PC-9 (cell line): Measurements from ENCODE around the gene FOXD1. TPM values are rescaled to one million over a fixed set of nuclear protein-coding genes. Genes with fewer than 3 reads are reported as not detected.

Source experiments
- BruUV-seq: library from RNA; stranded (reverse); fragments of 400-500 nt; replicated peaks from 2 replicates; lab custom pipeline; 2021; lab: Mats Ljungman, UMichigan
- CTCF ChIA-PET: fragments of 300-600 bp; sonication (Branson Sonifier 250); formaldehyde crosslinking; loops from one replicate; lab custom pipeline; 2022; ENCODE audit warnings: antibody characterized with exemption; lab: Charles Lee
- POLR2A ChIA-PET: fragments of 300-600 bp; sonication (Branson Sonifier 250); formaldehyde crosslinking; loops from one replicate; lab custom pipeline; 2022; ENCODE audit warnings: antibody characterized with exemption; ENCODE audit not compliant: unreplicated experiment; lab: Charles Lee
- DNase-seq, 2 experiments: peaks; one replicate each; pipeline versions ENCODE4 v3.0.0 to v3.0.0-alpha.2; 2015 to 2022; ENCODE audit warnings: mixed read lengths in 1 of 2
- H2AFZ ChIP-seq: fragments of 200-600 bp; sonication (generic); 2 replicates; pipeline ENCODE4 v1.8.1; 2017; ENCODE audit warnings: antibody characterized with exemption
- H3F3A ChIP-seq: fragments of 200-600 bp; sonication (generic); 2 replicates; pipeline ENCODE4 v1.8.1; 2017; ENCODE audit warnings: antibody characterized with exemption, mild to moderate bottlenecking, low read depth; ENCODE audit not compliant: insufficient read depth
- H3K27ac ChIP-seq: fragments of 200-600 bp; sonication (generic); 2 replicates; pipeline ENCODE4 v1.6.1; 2016; ENCODE audit warnings: mixed run types
- H3K27me3 ChIP-seq: fragments of 200-600 bp; sonication (generic); 2 replicates; pipeline ENCODE4 v1.6.1; 2016; ENCODE audit warnings: low read depth, mixed run types; ENCODE audit not compliant: insufficient read depth
- H3K36me3 ChIP-seq: fragments of 200-600 bp; sonication (generic); 2 replicates; pipeline ENCODE4 v1.6.1; 2016; ENCODE audit warnings: low read depth, mixed run types
- H3K4me1 ChIP-seq: fragments of 200-600 bp; sonication (generic); replicated peaks from 2 replicates; pipeline ENCODE4 v1.6.1; 2016; ENCODE audit warnings: mixed run types; ENCODE audit not compliant: insufficient read depth
- H3K4me2 ChIP-seq: fragments of 200-600 bp; sonication (generic); 2 replicates; pipeline ENCODE4 v1.6.1; 2017; ENCODE audit warnings: mixed run types
- H3K4me3 ChIP-seq: fragments of 200-600 bp; sonication (generic); 2 replicates; pipeline ENCODE4 v1.6.1; 2016; ENCODE audit warnings: mixed run types
- H3K79me2 ChIP-seq: fragments of 200-600 bp; sonication (generic); 2 replicates; pipeline ENCODE4 v1.6.1; 2017; ENCODE audit warnings: low read depth, mixed run types
- H3K9me2 ChIP-seq: fragments of 200-600 bp; sonication (generic); 2 replicates; pipeline ENCODE4 v1.8.1; 2017; ENCODE audit warnings: mild to moderate bottlenecking; ENCODE audit not compliant: insufficient read depth
- H3K9me3 ChIP-seq: fragments of 200-600 bp; sonication (generic); 2 replicates; pipeline ENCODE4 v1.8.1; 2016; ENCODE audit warnings: low read depth; ENCODE audit not compliant: insufficient read depth
- H4K20me1 ChIP-seq: fragments of 200-600 bp; sonication (generic); 2 replicates; pipeline ENCODE4 v1.8.1; 2017; ENCODE audit not compliant: insufficient read depth
- EZH2 ChIP-seq: fragments of 200-600 bp; sonication (generic); IDR thresholded peaks from 2 replicates; pipeline ENCODE4 v1.8.0; 2017; ENCODE audit warnings: antibody characterized with exemption, low read depth
- intact Hi-C: fragments of 100-400 bp; cut with micrococcal nuclease; formaldehyde crosslinking; loops from one replicate; pipeline ENCODE4 v1.10.0; 2022; ENCODE audit not compliant: unreplicated experiment
- total RNA-seq: library from RNA; stranded (reverse); gene quantifications from 2 replicates; pipeline ENCODE4 v1.2.3, GENCODE V29; 2021
- TF ChIP-seq, protein P1 (sequence below): fragments of 200-600 bp; sonication (generic); conservative IDR thresholded peaks from 2 replicates; pipeline ENCODE4 v1.6.1; 2017; ENCODE audit warnings: mixed run types, antibody characterized with exemption, mild to moderate bottlenecking, moderate library complexity

FOXD1 gene
- total RNA-seq, 1 experiment from 2014 or later = 4.1 TPM

- H4K20me1 ChIP-seq = no peaks in the 10 kb centered on the region
- BruUV-seq = no TSS peak
- TF ChIP-seq, protein P1, sequence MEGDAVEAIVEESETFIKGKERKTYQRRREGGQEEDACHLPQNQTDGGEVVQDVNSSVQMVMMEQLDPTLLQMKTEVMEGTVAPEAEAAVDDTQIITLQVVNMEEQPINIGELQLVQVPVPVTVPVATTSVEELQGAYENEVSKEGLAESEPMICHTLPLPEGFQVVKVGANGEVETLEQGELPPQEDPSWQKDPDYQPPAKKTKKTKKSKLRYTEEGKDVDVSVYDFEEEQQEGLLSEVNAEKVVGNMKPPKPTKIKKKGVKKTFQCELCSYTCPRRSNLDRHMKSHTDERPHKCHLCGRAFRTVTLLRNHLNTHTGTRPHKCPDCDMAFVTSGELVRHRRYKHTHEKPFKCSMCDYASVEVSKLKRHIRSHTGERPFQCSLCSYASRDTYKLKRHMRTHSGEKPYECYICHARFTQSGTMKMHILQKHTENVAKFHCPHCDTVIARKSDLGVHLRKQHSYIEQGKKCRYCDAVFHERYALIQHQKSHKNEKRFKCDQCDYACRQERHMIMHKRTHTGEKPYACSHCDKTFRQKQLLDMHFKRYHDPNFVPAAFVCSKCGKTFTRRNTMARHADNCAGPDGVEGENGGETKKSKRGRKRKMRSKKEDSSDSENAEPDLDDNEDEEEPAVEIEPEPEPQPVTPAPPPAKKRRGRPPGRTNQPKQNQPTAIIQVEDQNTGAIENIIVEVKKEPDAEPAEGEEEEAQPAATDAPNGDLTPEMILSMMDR = no peak
- TF ChIP-seq EZH2 = no peak
- no peaks in the 10 kb centered on the region for H3K27me3 ChIP-seq
- no peak overlapping the region for H3K4me3 ChIP-seq
- ChIA-PET POLR2A (no interaction called here), CTCF (no interaction called here)
- H3K27ac ChIP-seq = no peak overlapping the region
- H3F3A ChIP-seq = peaks cover 4% of the 10 kb centered on the region; the same call in 1 of the 2 replicates
- H3K4me1 ChIP-seq = peaks cover 3% of the 10 kb centered on the region; the same call in 1 of the 2 replicates
- DNase-seq = no peak
- H3K9me2 ChIP-seq = no peaks in the 10 kb centered on the region
- H3K9me3 ChIP-seq = no peaks in the 10 kb centered on the region
- no peak overlapping the region for H3K4me2 ChIP-seq
- no peaks in the 10 kb centered on the region for H3K79me2 ChIP-seq
- no peak overlapping the region for H2AFZ ChIP-seq
- intact Hi-C loops = no loop called here
- no peaks in the 10 kb centered on the region for H3K36me3 ChIP-seq
Observed at GRCh38 chr5:73418244-73418691, 30.3 kb downstream of the FOXD1 start.

DNA sequence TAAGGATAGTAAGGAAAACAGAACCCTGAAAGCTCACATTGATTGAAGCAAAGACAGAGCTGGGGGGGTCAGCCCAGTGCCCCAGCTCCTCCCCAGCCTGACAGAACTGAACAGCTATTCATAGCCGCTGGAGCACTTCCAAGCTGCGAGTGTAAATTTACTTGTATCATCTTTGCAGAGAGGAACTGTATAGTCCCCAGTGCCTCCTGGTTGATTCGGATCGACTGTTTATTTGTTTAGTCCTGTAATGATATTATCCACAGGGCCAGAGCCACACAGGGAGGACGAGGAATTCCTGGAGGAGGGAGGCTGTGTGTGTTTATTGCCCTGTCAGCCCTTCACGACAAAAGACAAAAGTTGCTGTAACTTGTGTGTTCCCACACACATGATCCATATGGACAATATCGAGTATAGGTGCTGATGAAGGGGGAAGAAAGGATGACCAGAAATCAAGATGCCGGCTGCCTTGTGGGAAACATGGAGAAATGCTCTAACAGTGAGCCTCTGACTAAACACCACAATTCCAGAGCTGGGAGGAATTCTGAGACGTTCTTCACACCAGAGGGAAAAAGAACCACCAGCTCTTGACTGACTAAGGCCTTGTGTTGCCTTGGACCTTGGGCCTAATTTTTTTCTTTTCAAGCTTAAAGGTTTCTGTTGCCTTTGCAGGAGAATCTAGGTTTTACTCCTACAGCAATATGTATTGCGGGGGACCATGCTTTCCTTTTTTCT, 31.1 kb downstream of the FOXD1 start:
- Histone ChIP-seq H3K4me1 (peaks cover 11% of the 10 kb centered on the region; the same call in 1 of the 2 replicates), H2AFZ (no peak overlapping the region), H3K9me2 (no peaks in the 10 kb centered on the region), H3K27ac (no peak overlapping the region), H3K27me3 (no peaks in the 10 kb centered on the region), H4K20me1 (no peaks in the 10 kb centered on the region), H3K4me2 (no peak overlapping the region), H3K36me3 (no peaks in the 10 kb centered on the region), H3K79me2 (no peaks in the 10 kb centered on the region), H3F3A (peaks cover 11% of the 10 kb centered on the region; the same call in 1 of the 2 replicates), H3K4me3 (no peak overlapping the region), H3K9me3 (no peaks in the 10 kb centered on the region)
- DNase-seq = no peak
- ChIA-PET CTCF (no interaction called here), POLR2A (no interaction called here)
- BruUV-seq = no TSS peak
- TF ChIP-seq, protein P1 = no peak
- no peak for TF ChIP-seq EZH2
- intact Hi-C loops = no loop called here

- no peaks in the 10 kb centered on the region for H3K36me3 ChIP-seq
- no peaks in the 10 kb centered on the region for H3K9me2 ChIP-seq
- TF ChIP-seq EZH2 = no peak
- TF ChIP-seq, protein P1 = no peak
- no peak overlapping the region for H3K4me2 ChIP-seq
- peaks cover 18% of the 10 kb centered on the region for H3K4me1 ChIP-seq
- DNase-seq = no peak
- no peaks in the 10 kb centered on the region for H3K79me2 ChIP-seq
- no peaks in the 10 kb centered on the region for H3K27me3 ChIP-seq
- no peaks in the 10 kb centered on the region for H4K20me1 ChIP-seq
- H3K9me3 ChIP-seq = no peaks in the 10 kb centered on the region
- BruUV-seq = no TSS peak
- H3K27ac ChIP-seq = no peak overlapping the region
- no peak overlapping the region for H2AFZ ChIP-seq
- intact Hi-C loops = no loop called here
- POLR2A ChIA-PET = no interaction called here
- H3F3A ChIP-seq = peaks cover 17% of the 10 kb centered on the region; the same call in 1 of the 2 replicates
- CTCF ChIA-PET = no interaction called here
- H3K4me3 ChIP-seq = no peak overlapping the region
Observed at GRCh38 chr5:73415617-73416016, 33.0 kb downstream of the FOXD1 start.
